Measurements from ENCODE around the gene IQCB1.
A peak's percentile ranks its signal among the peaks of the same experiment; 100 is the strongest.

IQCB1 gene

GRCh38 chr3:121834671-121835464 is at the start of gene IQCB1, which contains the start of gene EAF2:
TSS of gene IQCB1 (minus strand) at chr3:121835060. CDS start at chr3:121828960, 6,100 bp downstream.
TSS of gene EAF2 (plus strand) at chr3:121835209. CDS start at chr3:121835286, 77 bp downstream.
- peak; percentile 98 for DNase-seq (ENCODE audit: low read depth)
- peak; percentile 94 for TF ChIP-seq POLR2A (IDR thresholded peaks at IDR 0.05; ENCODE audit: extremely low read depth, insufficient read length)
- no peak for TF ChIP-seq CTCF (IDR thresholded peaks at IDR 0.05; ENCODE audit: low read depth, low read length)
- TF ChIP-seq MAX (IDR thresholded peaks at IDR 0.05; ENCODE audit: low read depth, low read length): peak; percentile 88
- peak; percentile 91 for TF ChIP-seq MYC (IDR thresholded peaks at IDR 0.05; ENCODE audit: low read depth, low read length)

GRCh38 chr3:121883507-121883906 is 48.6 kb upstream of the IQCB1 start:
- DNase-seq (ENCODE audit: low read depth): peak; percentile 56
- H3K4me3 ChIP-seq (ENCODE audit: low read depth, low read length): no peak overlapping the region
- TF ChIP-seq CTCF (IDR thresholded peaks at IDR 0.05; ENCODE audit: low read depth, low read length): peak; percentile 44
- no peak for TF ChIP-seq POLR2A (IDR thresholded peaks at IDR 0.05; ENCODE audit: extremely low read depth, insufficient read length)

More at GRCh38 chr3:121834671-121835464, at the start of gene IQCB1, which contains the start of gene EAF2:
- peak within 1 kb of the TSS; percentile 90 for H3K4me3 ChIP-seq (ENCODE audit: low read depth, low read length)

GRCh38 chr3:121878411-121878810 is 43.6 kb upstream of the IQCB1 start:
- no peak overlapping the region for H3K4me3 ChIP-seq (ENCODE audit: low read depth, low read length)
- DNase-seq (ENCODE audit: low read depth): no peak

GRCh38 chr3:121871430-121871829 is 36.6 kb upstream of the IQCB1 start:
- peak; percentile 46 for DNase-seq (ENCODE audit: low read depth)
- TF ChIP-seq POLR2A (IDR thresholded peaks at IDR 0.05; ENCODE audit: extremely low read depth, insufficient read length): no peak
- TF ChIP-seq MYC (IDR thresholded peaks at IDR 0.05; ENCODE audit: low read depth, low read length): no peak
- no peak for TF ChIP-seq MAX (IDR thresholded peaks at IDR 0.05; ENCODE audit: low read depth, low read length)
- TF ChIP-seq CTCF (IDR thresholded peaks at IDR 0.05; ENCODE audit: low read depth, low read length): no peak
- H3K4me3 ChIP-seq (ENCODE audit: low read depth, low read length): no peak overlapping the region

More at GRCh38 chr3:121878411-121878810, 43.6 kb upstream of the IQCB1 start:
- TF ChIP-seq MAX (IDR thresholded peaks at IDR 0.05; ENCODE audit: low read depth, low read length): no peak
- TF ChIP-seq POLR2A (IDR thresholded peaks at IDR 0.05; ENCODE audit: extremely low read depth, insufficient read length): no peak
- TF ChIP-seq CTCF (IDR thresholded peaks at IDR 0.05; ENCODE audit: low read depth, low read length): no peak
- TF ChIP-seq MYC (IDR thresholded peaks at IDR 0.05; ENCODE audit: low read depth, low read length): no peak

GRCh38 chr3:121870717-121871116 is 35.9 kb upstream of the IQCB1 start:
- TF ChIP-seq MAX (IDR thresholded peaks at IDR 0.05; ENCODE audit: low read depth, low read length) (no peak), MYC (IDR thresholded peaks at IDR 0.05; ENCODE audit: low read depth, low read length) (no peak), CTCF (IDR thresholded peaks at IDR 0.05; ENCODE audit: low read depth, low read length) (no peak), POLR2A (IDR thresholded peaks at IDR 0.05; ENCODE audit: extremely low read depth, insufficient read length) (no peak)
- DNase-seq (ENCODE audit: low read depth): peak; percentile 7

More at GRCh38 chr3:121870717-121871116, 35.9 kb upstream of the IQCB1 start:
- no peak overlapping the region for H3K4me3 ChIP-seq (ENCODE audit: low read depth, low read length)

All from NB4 (cell line).